Mammary epithelial cell (primary cell): Measurements from ENCODE around the gene ZNF467.

Source experiments
- EZH2 ChIP-seq: IDR thresholded peaks from 2 replicates; pipeline ENCODE4 v1.6.1; 2012; ENCODE audit warnings: low read length, inconsistent platforms, borderline replicate concordance
- TF ChIP-seq, protein P1 (sequence below), 2 donors: IDR thresholded peaks in 1 of 2; conservative IDR thresholded peaks in 1 of 2; 2 replicates each; pipeline ENCODE4 v1.5.1; 2011 to 2012; ENCODE audit warnings: inconsistent platforms in 2 of 2, low read length in 2 of 2, mild to moderate bottlenecking in 2 of 2, control low read depth in 1 of 2, low read depth in 1 of 2; ENCODE audit not compliant: insufficient read depth in 1 of 2; ENCODE audit errors: extremely low read depth in 1 of 2

DNA sequence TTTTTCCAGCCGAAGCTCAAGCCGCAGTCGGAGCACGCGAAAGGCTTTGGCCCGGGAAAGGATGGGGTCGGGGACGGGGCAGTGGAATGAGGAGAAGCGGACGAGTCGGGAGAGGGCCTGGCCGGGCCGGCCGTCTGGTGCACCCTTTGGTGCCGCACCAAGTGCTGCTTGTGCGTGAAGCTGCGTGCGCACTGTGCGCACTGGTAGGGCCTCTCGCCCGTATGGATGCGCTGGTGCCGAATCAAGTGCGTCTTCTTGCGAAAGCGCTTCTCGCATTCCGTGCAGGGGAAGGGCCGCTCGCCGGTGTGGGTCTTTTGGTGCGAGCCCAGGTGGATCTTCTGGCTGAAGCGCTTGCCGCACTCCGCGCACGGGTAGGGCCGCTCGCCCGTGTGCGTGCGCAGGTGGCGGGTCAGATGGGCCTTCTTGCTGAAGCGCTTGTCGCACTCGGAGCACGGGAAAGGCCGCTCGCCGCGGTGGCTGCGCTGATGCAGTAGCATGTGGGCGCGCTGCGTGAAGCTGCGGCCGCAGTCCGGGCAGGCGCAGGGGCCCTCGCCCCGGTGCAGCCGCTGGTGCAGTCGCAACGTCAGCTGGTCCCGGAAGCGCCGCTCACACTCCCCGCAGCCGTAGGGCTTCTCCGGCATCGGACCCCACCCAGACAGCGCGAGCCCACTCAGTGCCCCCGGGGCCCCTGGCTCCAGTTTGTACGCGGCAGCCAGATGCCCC, 7.8 kb downstream of the ZNF467 start:
- TF ChIP-seq, protein P1, sequence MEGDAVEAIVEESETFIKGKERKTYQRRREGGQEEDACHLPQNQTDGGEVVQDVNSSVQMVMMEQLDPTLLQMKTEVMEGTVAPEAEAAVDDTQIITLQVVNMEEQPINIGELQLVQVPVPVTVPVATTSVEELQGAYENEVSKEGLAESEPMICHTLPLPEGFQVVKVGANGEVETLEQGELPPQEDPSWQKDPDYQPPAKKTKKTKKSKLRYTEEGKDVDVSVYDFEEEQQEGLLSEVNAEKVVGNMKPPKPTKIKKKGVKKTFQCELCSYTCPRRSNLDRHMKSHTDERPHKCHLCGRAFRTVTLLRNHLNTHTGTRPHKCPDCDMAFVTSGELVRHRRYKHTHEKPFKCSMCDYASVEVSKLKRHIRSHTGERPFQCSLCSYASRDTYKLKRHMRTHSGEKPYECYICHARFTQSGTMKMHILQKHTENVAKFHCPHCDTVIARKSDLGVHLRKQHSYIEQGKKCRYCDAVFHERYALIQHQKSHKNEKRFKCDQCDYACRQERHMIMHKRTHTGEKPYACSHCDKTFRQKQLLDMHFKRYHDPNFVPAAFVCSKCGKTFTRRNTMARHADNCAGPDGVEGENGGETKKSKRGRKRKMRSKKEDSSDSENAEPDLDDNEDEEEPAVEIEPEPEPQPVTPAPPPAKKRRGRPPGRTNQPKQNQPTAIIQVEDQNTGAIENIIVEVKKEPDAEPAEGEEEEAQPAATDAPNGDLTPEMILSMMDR (conservative IDR thresholded peaks at IDR 0.05 in 1 of 2, IDR thresholded peaks at IDR 0.05 in 1 of 2; ENCODE audit: extremely low read depth in 1 of 2, insufficient read depth in 1 of 2, low read depth in 1 of 2, low read length in 2 of 2), result no peak
- TF ChIP-seq EZH2, result no peak
